Spleen (tissue), 7 donors: ENCODE results near the gene AQP12B.
"Not testable (repeated sequence)": the region's sequence is repeated elsewhere in the genome, so short reads cannot be mapped to it uniquely, and the experiment has no call there.

Source experiments
- CTCF ChIP-seq, 11 experiments: fragments of 200-600 bp in 7 of 11; fragments of 450-650 bp in 4 of 11; sonication (generic) in 4 of 11; IDR thresholded peaks in 8 of 11; conservative IDR thresholded peaks in 3 of 11; 1 replicate in 7 of 11; 2 replicates in 4 of 11; pipeline versions ENCODE4 v1.4.0 to v1.8.0; 2016 to 2021; ENCODE audit warnings: antibody characterized with exemption in 11 of 11, inconsistent platforms in 4 of 11, mild to moderate bottlenecking in 1 of 11
- POLR2A ChIP-seq, 3 donors: fragments of 450-650 bp; IDR thresholded peaks; one replicate each; pipeline ENCODE4 v1.5.1; 2017; ENCODE audit warnings: antibody characterized with exemption in 3 of 3, mild to moderate bottlenecking in 1 of 3
- POLR2AphosphoS5 ChIP-seq, 3 donors: sonication (generic); formaldehyde crosslinking; IDR thresholded peaks; one replicate each; pipeline ENCODE4 v1.5.1; 2017; ENCODE audit warnings: antibody characterized with exemption in 3 of 3
- donor health status: DM: no; HTN: no; CAD: no; lungs with moderate emphysema.
- donor health status: DM: no; HTN: no; CAD: no.
- donor health status: DM: no; HTN: no; CAD: no.

DNA sequence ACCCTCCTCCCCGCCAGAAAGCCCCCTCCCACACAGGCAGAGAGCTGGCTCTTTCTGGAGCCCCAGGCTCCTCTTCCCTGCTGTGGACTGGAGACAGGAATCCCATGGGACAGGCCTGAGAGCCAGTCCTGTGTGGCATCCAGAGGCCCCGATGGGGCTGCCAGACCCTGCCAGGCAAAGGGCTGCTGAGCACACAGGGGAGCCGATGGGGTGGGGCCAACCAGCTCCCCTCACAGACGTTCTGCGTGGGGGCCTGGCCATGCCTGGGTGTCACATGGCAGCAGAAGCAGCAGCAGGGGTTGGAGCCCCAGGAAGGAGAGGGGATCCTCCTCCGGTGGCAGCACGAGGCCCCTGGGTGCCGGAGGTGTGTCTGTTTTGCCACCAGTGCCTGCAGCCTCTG lies 17.1 kb upstream of the AQP12B start:
- not testable (repeated sequence) for TF ChIP-seq POLR2A (IDR thresholded peaks at IDR 0.05); CTCF (IDR thresholded peaks at IDR 0.05 in 8 of 11, conservative IDR thresholded peaks at IDR 0.05 in 3 of 11); POLR2AphosphoS5 (IDR thresholded peaks at IDR 0.05)
